ENCODE measurements around the gene DGCR8. TPM values are rescaled to one million over a fixed set of nuclear protein-coding genes. Genes with fewer than 3 reads are reported as not detected.
"Not testable (repeated sequence)": the region's sequence is repeated elsewhere in the genome, so short reads cannot be mapped to it uniquely, and the experiment has no call there.

Gene DGCR8
- total RNA-seq, 1 donor from 2014 or later = 21.1 TPM

DNA sequence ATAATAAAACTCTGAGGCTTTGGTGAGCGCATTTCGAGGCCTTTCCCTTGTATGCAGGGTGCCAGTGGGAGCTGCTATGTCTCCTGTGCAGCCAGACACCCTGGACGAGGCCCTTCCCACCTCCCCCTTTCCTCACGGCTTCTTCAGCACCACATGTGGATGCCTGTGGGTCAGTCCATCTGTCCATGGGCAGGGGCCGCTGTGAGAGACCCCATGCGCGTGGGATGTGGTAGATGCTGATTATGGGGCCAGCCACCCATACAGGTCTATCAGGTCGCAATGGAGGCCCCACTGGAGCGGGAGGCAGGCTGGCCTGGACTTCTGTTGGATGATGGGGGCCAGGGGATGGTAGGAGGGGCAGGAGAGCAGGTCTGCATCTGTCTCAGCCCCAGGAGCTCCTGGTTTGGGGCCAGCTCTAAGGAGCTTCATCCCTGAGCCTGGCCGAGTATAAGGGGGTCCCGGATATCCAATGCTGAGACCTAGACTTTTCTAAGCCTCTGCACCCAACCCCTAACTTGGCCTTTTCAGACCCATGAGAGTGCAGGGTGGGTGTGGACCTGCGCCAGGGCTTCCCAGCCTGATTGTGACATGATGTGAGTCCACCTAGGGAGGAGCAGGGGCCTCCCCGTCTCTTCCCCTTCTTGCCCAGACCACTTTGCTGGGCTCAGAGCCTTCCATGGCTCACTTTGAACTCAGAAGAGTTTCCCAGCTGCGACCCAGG, 14.0 kb upstream of the DGCR8 start:
- DNase-seq (ENCODE audit: low read depth) = no peak

GRCh38 chr22:20066617-20067383, 13.2 kb upstream of the DGCR8 start:
- no peak for DNase-seq (ENCODE audit: low read depth)

GRCh38 chr22:20067384-20067682, 12.7 kb upstream of the DGCR8 start:
- not testable (repeated sequence) for DNase-seq (ENCODE audit: low read depth)

DNA sequence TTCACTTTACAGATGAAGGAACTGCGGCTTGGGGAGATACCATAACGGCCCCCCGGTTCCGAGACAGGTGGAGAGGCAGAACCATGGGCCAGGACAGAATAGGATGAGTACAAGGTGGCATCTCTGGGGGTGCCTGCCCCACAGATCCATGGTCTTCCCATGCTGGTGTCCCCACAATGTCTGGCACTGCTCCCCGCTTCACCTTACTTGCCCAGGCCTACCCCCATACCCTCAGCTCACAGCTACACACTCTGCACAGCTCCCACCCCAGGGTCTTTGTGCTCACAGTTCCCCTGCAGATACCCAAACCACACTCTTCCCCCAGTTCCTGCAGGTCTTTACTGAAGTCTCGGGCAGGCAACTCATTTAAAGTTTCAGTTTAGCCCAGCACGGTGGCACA, 11.4 kb upstream of the DGCR8 start:
- no peak for DNase-seq (ENCODE audit: low read depth)

GRCh38 chr22:20069331-20070042, 10.6 kb upstream of the DGCR8 start:
- DNase-seq (ENCODE audit: low read depth) = no peak

DNA sequence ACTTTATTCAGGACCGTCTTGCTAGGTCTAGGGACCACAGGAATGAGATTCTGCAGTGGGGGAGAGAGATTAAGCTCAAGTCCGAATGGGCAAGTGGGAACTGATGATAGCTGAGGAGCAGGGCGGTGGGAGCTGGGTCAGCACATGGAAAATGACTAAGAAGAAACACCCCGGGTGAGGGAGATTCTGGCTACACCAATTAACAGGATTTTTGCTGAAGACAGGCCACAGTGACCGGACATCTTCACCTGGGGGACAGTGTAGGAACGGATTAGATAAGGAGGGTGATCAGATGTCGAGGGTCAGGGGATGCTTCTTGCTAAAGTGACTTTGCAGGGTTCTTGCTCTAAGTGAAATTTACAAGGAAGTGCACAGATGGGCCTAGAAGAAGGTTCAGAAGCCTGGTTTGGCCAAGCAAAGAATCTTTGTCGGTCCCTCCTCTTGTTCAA, 8.5 kb upstream of the DGCR8 start:
- no peak for DNase-seq (ENCODE audit: low read depth)

DNA sequence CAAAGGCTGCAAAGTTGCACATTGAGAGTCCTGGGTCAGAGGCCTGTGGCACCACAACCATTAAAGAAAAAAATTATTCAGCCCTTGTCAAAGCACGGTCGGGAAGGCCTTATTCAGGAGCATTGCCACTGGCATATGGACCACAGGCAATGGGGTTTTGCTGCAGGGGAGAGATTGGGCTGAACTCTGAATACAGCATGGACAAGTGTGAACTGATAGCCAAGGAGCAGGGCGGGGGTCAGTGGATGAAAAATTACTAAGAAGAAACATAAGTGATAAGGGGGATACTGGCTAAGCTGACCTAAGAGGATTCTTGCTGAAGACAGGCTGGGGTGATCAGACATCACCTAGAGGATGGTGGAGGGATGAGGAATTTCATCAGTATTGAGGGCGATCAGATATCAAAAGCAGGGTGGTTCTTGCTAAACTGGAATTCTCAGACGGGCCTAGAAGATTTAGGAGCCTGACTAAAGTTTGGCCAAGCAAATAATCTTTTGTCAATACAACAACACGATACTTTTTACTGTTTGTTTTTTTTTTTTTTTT, 3.3 kb upstream of the DGCR8 start:
- no peak for DNase-seq (ENCODE audit: low read depth)

GRCh38 chr22:20080445-20080775, 369 bp downstream of the DGCR8 start:
- peak; percentile 48 for DNase-seq (ENCODE audit: low read depth)

DNA sequence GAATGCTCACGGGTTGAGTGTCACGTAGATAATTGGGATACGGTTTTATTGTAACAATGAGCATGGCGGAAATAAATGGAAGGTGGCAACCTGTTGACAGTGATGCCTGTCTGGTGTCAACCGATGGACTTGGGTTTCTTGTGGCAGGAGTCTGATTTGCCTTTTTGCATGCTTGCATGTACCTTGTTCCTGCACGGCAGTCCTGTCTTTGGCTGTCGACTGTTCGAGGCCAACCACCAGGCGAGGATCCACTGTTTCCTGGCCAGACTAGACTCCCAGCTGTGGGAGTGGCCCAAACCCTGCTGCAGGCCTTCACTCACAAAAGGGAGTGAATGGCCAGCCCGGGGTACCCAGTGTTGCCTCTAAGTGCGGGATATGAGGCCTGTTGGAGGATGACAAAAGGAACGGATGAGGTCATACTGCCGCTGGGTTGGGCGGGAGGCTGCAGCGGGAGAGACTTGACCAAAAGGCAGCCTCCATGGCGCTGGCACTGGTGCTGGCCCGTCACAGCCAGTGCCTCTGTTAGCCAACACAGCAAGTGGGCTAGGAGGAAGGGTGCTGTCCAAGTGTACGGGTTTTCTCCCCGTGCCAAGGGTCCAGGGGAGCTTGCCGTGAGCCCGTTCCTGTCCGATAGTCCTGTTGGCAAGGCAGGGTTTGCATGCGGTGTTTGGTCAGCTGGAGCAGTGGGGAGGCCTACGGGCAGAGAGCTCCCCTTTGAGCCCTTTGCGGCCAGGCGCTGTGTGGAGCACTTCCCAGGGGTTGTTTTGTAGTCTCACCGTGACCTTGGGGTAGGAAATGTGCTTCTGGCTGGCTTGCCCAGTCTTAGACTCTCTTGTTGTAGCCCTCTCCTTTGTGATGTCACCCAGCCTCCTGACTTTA, 974 bp downstream of the DGCR8 start:
- DNase-seq (ENCODE audit: low read depth) = peak; percentile 67

DNA sequence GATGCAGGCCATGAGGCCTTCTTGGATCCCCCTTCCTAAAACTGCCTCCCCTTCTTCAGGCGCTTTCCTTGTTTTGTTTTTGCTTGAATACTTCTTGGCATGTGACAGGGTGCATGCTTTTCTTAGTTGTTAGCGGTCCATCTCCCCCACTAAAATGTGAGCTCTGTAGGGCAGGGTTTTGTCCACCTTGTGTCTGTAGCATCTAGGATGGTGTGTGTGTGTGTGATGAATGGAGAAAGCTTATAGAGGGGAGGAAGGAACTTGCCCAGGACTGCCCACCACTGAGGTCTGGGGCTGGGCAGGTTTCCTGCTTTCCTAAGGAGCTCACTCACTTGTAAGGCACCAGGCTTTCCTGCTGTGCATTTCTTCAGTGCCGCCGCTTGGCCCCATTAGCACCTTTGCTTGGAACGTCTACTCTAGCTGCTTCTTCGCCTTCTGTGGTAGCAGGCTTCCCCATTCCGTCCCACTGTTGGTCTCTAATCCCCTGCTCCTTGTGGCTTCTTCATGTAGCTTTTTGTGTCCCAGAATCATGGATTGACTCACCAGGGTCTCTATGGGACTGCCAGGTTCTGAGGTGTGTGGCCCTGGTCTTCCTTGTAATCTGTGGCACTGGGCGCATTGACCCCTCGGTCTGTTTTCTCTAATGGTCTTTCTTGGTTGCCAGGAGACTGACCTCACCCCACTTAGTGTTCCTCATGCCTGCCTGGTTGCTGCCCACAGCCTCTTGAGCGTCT, 3.3 kb downstream of the DGCR8 start:
- no peak for DNase-seq (ENCODE audit: low read depth)

- no peak for DNase-seq (ENCODE audit: low read depth)
Measured at GRCh38 chr22:20083891-20084546, 4.0 kb downstream of the DGCR8 start.

DNA sequence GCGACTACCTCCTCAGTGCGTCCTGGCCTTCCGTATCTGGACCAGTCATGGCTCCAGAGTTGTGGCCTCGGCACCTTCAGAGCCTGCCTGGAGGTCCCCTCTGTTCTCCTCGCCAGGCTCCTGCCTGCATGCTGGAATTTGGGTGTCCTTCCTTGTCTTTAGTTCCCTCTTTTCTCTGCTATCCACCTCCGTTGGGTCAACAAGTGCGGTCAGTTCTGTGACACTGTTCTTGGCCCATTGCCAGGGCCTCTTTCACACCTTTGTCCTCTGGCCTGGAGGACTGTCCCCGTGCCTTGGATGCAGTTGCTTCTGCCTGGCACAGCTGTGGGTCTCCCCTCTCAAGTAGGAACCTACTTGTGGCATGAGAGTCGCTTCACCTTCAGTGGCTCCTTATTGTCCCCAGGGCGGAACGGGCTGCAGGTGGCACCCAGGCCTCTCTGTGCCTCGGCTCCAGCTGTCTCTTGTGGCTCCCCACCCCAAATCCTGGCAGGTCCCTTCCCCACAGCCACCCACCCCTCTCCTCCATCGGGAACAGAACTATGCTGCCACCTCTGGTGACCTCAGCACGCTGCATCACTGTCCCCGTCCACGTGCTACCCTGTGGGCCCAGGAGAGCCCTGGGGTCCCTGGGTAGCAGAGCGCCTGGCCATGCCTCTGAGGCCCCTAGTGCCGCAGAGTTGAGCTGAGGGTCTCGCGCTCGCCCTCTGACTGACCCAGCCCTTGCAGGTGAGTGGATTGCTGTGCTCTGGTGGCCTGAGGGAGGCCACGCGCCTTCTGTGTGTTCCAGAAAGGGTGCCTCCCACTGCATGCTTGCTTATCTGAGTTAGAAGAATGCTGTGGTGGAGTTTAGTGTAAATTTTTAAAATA, 4.7 kb downstream of the DGCR8 start:
- no peak for DNase-seq (ENCODE audit: low read depth)

DNA sequence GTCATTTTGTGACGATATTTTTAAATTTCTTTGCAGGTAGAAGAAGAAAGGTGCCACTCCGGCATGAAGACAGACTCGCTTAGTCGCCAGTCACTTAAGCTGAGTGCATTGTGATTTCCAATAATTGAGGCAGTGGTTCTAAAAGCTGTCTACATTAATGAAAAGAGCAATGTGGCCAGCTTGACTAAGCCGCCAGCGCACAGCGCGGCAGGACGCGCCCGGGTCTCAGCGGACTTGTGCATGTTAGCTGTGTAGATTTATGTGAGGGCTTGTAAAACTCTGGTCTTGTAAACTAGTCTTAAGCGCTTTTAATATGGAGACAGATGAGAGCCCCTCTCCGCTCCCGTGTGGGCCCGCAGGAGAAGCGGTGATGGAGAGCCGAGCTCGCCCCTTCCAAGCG, 5.6 kb downstream of the DGCR8 start:
- no peak for DNase-seq (ENCODE audit: low read depth)

DNA sequence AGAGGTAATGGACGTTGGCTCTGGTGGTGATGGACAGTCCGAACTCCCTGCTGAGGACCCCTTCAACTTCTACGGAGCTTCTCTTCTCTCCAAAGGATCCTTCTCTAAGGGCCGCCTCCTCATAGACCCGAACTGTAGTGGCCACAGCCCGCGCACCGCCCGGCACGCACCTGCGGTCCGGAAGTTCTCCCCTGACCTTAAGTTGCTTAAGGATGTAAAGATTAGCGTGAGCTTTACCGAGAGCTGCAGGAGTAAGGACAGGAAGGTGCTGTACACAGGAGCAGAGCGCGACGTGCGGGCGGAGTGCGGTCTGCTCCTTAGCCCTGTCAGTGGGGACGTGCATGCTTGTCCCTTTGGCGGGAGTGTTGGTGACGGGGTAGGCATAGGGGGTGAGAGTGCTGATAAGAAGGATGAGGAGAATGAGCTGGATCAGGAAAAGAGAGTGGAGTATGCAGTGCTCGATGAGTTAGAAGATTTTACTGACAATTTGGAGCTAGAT, 6.1 kb downstream of the DGCR8 start:
- DNase-seq (ENCODE audit: low read depth) = no peak

GRCh38 chr22:20086763-20087162, 6.7 kb downstream of the DGCR8 start:
- DNase-seq (ENCODE audit: low read depth) = no peak

DNA sequence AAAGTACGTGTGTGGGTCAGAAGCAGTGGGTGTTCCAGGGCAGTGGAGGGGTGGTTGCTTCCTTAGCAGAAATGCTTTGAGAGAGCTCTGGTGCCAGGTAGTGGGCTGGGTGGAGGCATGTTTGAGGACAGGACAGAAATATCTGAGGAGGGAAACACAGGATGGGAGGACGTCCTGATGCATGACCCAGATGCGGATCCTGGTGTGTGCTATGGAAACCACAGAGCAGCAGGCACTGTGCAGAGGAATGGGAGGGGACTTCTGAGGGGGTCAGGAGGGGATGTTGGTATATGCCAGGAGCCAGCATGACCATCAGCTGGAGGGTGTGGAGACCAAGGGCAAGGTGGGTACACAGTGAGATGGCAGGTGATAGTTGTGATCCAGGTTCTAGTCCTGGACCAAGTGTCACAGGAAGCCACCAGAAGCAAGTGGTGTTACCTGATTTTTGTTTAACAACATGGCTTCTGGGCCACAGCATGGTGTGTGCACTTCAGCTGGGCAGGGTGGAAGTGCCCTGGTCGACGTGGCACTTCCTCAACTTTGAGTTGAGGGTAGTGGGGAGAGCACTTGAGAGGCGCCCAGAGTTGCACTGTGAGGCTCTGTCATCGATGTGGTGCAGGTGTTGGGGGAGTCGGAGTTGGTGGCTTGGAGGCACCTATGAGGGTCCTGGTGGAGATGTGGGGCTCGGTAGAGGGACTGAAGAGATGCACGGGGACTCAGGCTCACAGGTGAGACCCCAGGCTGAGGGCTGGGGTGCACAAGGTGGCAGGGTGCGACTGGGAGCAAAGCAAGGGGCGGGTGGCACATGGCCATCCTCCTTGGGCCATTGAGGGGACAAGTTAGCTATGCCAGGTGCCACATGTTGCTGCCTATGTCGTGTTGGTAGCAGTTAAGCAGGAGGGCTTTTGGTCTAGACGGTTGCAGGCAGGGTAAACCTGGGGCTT, 7.5 kb downstream of the DGCR8 start:
- DNase-seq (ENCODE audit: low read depth) = no peak

DNA sequence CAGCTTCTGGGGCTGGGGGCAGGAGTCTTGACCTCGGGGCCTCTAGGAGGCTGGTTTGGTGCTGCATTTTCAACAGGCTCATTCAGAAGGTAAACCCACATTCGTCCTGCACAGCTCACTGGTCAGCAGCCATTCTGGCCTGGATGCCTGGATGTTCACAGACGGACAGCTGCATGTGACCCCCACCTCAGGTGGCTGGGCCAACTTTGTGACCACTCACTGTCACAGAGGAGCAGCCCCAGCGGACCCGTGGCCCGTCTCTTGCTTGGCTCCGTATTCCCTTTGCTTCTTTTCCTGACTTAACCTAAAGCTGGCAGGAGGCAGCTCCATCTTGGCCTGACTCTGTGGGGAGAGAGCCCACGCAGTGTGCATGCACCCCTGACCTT, 8.2 kb downstream of the DGCR8 start:
- no peak for DNase-seq (ENCODE audit: low read depth)

All from myocyte (in vitro differentiated cells).